Effector memory CD8-positive, alpha-beta T cell (primary cell): ENCODE data around the gene DHRS2.

Experiments used
- ATAC-seq: fragments of 150-1000 bp; cut with Tn5 transposase; replicated peaks from 2 replicates; pipeline ENCODE4 v1.10.0; 2021; ENCODE audit warnings: mild to moderate bottlenecking, moderate library complexity
- DNase-seq, 3 experiments: peaks; one replicate each; pipeline ENCODE4 v3.0.0; 2021
- H3K27ac Mint-ChIP-seq, 2 donors: one replicate each; pipeline ENCODE4 v1.8.0; 2022; ENCODE audit warnings: mild to moderate bottlenecking in 2 of 2, mixed read lengths in 2 of 2, moderate library complexity in 2 of 2
- H3K27me3 Mint-ChIP-seq, 2 donors: one replicate each; pipeline ENCODE4 v1.8.0; 2022; ENCODE audit warnings: mixed read lengths in 2 of 2
- H3K36me3 Mint-ChIP-seq: one replicate; pipeline ENCODE4 v1.8.0; 2022; ENCODE audit warnings: mild to moderate bottlenecking, moderate library complexity, mixed read lengths; ENCODE audit not compliant: insufficient read depth
- H3K4me1 Mint-ChIP-seq, 2 donors: one replicate each; pipeline ENCODE4 v1.8.0; 2022; ENCODE audit warnings: low read depth in 2 of 2, mixed read lengths in 2 of 2
- H3K4me3 Mint-ChIP-seq, 2 donors: one replicate each; pipeline ENCODE4 v1.8.0; 2022; ENCODE audit warnings: mild to moderate bottlenecking in 2 of 2, mixed read lengths in 2 of 2, moderate library complexity in 2 of 2
- H3K9me3 Mint-ChIP-seq, 2 donors: one replicate each; pipeline ENCODE4 v1.8.0; 2022; ENCODE audit warnings: mixed read lengths in 2 of 2

DHRS2 gene

DNA sequence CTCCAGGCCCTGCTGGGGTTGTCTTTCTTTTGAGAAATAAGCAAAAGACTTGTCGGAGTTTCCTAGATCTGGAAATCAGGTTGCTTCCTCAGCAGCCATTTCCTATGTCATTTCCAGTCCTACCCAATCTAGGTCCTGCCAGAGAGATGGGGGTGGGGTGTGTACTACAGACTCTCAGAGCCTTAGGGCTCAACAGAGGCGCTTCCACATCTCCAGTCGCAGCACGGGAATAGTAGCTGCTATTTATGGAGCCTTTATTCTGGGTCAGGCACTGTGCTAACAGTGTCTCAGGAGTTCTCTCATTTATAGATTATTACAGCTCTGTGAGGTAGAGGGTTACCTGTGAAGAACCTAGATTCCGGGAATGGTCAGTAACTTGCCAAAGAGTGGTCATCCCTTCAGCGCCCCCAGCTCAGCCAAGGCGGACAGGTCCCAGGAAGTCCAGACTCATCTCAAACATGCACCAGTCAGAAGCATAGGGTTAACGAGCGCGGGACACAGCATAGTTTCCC, 21.9 kb downstream of the DHRS2 start:
- H3K9me3 Mint-ChIP-seq = peaks cover 2 to 8% of the 10 kb centered on the region in 2 donors
- H3K27me3 Mint-ChIP-seq = no peaks in the 10 kb centered on the region
- H3K4me1 Mint-ChIP-seq = peaks cover 23 to 41% of the 10 kb centered on the region in 2 donors
- no peak overlapping the region for H3K4me3 Mint-ChIP-seq
- no peak for DNase-seq
- H3K27ac Mint-ChIP-seq = peak overlapping the region; percentile 62 to 94
- ATAC-seq = no peak
- no peaks in the 10 kb centered on the region for H3K36me3 Mint-ChIP-seq

DNA sequence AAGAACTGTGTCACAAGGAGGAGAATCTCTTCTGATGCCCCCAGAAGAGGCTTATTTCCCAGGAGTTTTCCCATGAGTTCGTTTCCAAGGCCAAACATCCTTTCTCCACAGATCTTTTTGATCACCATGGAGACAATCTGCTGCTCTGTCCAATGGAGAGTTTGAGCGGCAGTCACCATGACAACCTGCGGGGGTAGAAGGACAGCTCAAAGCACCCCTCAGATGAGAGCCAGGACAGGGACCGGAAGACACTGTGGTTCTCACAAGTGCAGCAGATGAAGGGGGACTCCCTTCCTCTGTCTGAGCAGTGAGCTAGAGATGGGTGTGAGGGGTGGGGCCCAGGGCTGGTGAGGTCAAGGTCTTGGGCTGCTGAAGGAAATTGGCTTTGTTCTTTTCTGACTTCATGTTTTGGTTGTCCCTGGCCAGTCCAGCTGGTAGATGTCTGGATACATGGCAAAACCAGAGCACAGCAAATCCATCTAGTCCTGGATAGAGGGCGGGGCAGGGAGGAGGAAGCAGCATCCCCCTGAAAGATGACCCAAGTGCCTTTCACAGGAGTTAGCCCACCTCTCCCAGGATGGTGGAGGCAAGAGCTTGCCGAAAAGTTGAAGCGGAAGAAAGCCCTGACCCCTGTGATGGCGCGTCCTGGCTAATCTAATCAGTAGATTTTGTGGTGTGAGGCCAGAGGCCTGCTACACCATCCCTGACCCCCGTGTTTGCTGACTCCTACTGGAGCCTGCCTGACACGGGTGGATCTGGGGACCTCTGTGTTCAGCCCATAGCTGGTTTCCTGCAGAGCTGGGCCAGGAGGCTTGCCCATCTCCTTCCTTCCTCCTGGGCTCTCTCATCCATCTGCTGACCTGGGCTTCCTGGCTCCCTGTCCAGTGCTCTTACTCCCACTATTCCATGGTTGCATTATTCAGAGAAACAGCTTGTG, 24.4 kb downstream of the DHRS2 start:
- Mint-ChIP-seq H3K9me3 (no peaks in the 10 kb centered on the region), H3K4me1 (peaks cover 29 to 48% of the 10 kb centered on the region in 2 donors), H3K27ac (peak overlapping the region; percentile 84 to 94), H3K36me3 (no peaks in the 10 kb centered on the region), H3K27me3 (peaks cover 0 to 9% of the 10 kb centered on the region in 2 donors), H3K4me3 (peak overlapping the region; percentile 47 to 63)
- DNase-seq (peak; percentile 42 to 61 (median 44)), ATAC-seq (peak; percentile 96)

DNA sequence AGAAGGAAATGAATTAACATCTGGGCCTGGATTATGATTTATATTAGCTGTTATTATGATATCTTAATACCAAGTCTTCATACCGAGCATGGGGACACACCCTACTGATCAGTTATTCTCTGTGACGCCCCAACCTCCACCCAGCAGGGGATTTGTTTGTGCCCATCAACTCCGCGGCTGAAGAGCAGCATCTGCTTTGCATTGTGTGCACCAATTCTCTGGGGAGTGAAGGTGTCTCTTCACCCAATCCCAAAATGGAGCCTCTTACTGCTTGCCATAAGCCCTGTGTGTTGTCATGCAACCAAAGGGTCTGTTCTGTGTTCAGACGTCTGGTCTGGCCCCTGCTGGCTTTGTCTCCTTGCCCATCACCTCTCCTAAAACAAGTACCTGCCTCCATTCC, 25.4 kb downstream of the DHRS2 start:
- DNase-seq = no peak
- H3K27ac Mint-ChIP-seq = peak overlapping the region; percentile 84 to 97
- H3K9me3 Mint-ChIP-seq = no peaks in the 10 kb centered on the region
- peaks cover 0 to 9% of the 10 kb centered on the region in 2 donors for H3K27me3 Mint-ChIP-seq
- ATAC-seq = no peak
- H3K4me1 Mint-ChIP-seq = peaks cover 29 to 48% of the 10 kb centered on the region in 2 donors
- H3K36me3 Mint-ChIP-seq = no peaks in the 10 kb centered on the region
- H3K4me3 Mint-ChIP-seq = peak overlapping the region in 1 of 2 donors; percentile 20

DNA sequence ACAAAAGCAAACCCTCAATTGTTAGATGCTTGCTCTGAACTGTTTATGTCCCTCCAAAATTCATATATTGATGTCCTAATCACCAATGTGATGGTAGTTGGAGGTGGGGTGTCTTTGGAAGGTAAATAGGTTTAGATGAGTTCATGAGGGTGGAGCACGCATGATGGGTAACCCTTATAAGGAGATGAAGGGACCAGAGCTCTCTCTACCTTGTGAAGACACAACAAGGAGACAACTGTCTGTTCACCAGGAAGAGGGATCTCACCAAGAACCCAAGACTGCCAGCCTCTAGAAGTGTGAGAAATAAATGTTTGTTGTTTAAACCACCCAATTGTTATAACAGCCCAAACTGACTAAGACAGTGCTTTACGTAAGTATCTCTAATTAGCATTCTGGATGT, 27.0 kb downstream of the DHRS2 start:
- peak; percentile 56 for ATAC-seq
- peak in 1 of 3 experiments; percentile 20 for DNase-seq
- peak overlapping the region; percentile 89 to 97 for H3K27ac Mint-ChIP-seq
- peak overlapping the region in 1 of 2 donors; percentile 72 for H3K4me3 Mint-ChIP-seq
- H3K27me3 Mint-ChIP-seq = peaks cover 0 to 9% of the 10 kb centered on the region in 2 donors
- H3K9me3 Mint-ChIP-seq = no peaks in the 10 kb centered on the region
- H3K36me3 Mint-ChIP-seq = no peaks in the 10 kb centered on the region
- peaks cover 29 to 48% of the 10 kb centered on the region in 2 donors for H3K4me1 Mint-ChIP-seq

DNA sequence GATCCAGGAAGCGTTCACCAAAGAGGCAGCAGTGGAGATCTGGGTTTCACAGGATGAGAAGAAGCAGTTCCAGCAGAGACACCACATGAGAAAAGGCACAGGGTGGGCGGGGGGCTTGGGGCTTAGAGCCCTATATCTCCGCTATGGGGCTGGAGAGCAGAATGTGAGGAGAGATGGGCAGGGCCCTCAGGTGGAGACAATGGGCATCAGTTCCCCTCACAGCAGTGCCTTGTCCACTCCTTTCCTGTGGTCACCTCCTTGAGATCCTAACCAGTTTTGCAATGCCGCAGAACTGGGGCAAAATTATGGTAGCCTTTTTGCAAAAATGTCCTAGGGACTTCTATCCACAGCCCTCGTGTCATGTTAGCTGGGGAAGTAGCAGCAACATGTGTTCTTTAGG, 27.5 kb downstream of the DHRS2 start:
- Mint-ChIP-seq H3K27me3 (peaks cover 0 to 9% of the 10 kb centered on the region in 2 donors), H3K4me3 (peak overlapping the region in 1 of 2 donors; percentile 72), H3K4me1 (peaks cover 27 to 44% of the 10 kb centered on the region in 2 donors), H3K27ac (peak overlapping the region; percentile 89 to 97), H3K36me3 (no peaks in the 10 kb centered on the region), H3K9me3 (no peaks in the 10 kb centered on the region)
- DNase-seq = no peak
- no peak for ATAC-seq

DNA sequence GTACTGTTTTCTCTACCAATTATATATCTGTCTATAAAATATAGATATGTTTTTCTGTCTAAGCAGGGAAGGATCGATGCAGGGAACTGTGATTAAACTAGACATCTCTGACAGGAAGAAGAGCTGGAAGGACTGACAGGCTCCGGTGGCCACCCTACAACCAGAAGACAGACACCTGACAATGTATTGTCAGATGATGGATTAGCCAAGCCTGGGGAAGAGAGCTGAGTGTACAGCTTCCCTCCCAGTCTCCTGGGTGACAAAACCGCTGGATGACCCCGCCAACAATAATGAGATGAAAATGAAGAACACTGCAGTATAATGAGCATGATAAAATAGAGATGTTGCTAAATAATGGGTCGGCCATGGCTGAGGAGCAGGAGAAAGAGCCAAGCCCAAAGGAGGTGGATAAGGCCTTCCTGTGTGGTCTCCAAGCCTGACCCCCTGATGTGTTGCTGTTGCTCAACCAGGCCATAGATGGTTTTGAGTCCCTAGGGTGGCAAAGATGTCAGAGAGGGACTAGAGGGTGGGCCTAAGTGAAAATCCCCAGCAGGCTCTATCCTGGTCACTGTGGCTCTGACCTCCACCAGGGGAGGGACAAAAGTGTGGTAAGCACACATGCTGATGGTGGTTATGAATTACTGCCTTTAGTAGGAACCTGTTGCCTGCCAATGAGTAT, 28.2 kb downstream of the DHRS2 start:
- peaks cover 0 to 9% of the 10 kb centered on the region in 2 donors for H3K27me3 Mint-ChIP-seq
- H3K9me3 Mint-ChIP-seq = no peaks in the 10 kb centered on the region
- no peak for DNase-seq
- no peak for ATAC-seq
- H3K4me1 Mint-ChIP-seq = peaks cover 27 to 38% of the 10 kb centered on the region in 2 donors
- peak overlapping the region in 1 of 2 donors; percentile 97 for H3K27ac Mint-ChIP-seq
- H3K36me3 Mint-ChIP-seq = no peaks in the 10 kb centered on the region
- no peak overlapping the region for H3K4me3 Mint-ChIP-seq

DNA sequence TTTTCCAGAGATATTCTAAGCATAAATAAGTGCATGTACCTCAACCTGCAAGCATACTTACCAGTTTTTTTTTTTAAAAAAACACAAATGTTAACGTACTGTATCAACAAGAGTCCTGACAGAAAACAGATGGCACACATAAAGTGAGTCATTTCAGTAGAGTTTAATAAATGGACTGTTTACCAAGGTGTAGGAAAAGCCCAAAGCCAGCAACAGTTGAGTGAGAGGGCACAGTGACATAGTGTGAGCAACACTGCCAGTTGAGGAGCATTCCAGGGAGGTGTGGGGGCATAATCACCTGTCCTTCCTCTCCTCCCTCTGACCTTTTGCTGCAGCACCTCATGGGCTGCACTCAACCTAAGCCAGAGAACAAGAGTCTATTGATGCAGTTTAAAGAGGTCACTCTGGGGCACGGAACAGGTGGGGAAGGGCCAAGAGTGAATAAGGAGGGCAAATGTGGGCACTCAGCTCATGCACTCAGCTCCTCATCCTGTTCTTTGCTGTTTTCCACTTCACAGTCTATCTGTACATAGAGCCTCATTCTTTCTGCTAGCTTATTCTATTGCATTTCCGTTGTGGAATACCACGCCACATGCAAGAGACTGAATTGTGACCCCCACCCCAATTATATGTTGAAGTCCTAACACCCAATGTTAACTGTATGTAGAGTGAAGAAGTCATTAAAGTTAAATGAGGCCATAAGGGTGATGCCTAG, 29.3 kb downstream of the DHRS2 start:
- H3K27me3 Mint-ChIP-seq = peaks cover 0 to 9% of the 10 kb centered on the region in 2 donors
- no peak overlapping the region for H3K27ac Mint-ChIP-seq
- no peaks in the 10 kb centered on the region for H3K36me3 Mint-ChIP-seq
- no peaks in the 10 kb centered on the region for H3K9me3 Mint-ChIP-seq
- ATAC-seq (no peak), DNase-seq (no peak)
- no peak overlapping the region for H3K4me3 Mint-ChIP-seq
- H3K4me1 Mint-ChIP-seq = peaks cover 22 to 27% of the 10 kb centered on the region in 2 donors

DNA sequence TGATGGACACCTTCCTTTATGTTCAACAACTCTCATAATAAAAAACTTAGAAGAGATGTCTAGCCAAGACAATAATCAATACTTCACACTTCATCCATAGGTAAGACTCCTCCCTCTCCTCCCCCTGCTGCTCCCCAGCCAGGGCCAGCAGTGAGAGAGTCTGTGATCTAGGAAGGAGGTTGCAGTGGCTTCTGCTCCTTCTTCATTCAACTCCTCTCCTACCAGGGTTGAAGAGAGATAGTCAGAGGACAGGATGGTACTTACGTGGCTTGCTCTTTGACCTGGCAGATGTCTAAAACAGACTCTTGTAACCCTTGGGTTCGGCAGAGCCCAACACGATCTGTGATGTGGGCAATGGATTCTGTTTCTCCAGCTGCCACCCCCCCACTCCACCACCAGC, 31.0 kb downstream of the DHRS2 start:
- ATAC-seq = no peak
- Mint-ChIP-seq H3K9me3 (no peaks in the 10 kb centered on the region), H3K36me3 (no peaks in the 10 kb centered on the region), H3K27ac (no peak overlapping the region), H3K4me3 (no peak overlapping the region), H3K27me3 (peaks cover 0 to 9% of the 10 kb centered on the region in 2 donors), H3K4me1 (peaks cover 9 to 15% of the 10 kb centered on the region in 2 donors)
- no peak for DNase-seq

DNA sequence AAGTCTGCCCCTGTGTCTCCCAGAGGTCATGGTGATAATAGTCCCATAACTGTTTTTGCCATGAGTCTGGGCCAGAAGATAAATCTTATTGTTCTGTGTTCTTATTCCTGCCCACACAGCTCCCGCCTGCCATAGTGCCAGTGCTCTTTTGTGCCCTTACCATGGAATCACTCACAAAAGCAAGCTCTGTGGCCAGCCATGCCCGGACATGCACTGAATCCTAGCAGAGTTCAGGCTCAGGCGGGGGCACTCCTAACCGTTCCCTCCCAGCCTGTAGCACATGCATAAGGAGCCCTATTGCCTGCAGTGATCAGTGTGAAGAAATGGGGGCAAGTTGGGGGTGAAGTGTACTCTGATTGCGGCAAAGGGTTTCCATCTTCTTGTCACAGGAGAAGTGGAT, 33.3 kb downstream of the DHRS2 start:
- H3K4me1 Mint-ChIP-seq = peaks cover 0 to 3% of the 10 kb centered on the region in 2 donors
- DNase-seq (no peak), ATAC-seq (no peak)
- no peak overlapping the region for H3K27ac Mint-ChIP-seq
- no peak overlapping the region for H3K4me3 Mint-ChIP-seq
- no peaks in the 10 kb centered on the region for H3K9me3 Mint-ChIP-seq
- H3K27me3 Mint-ChIP-seq = peaks cover 0 to 14% of the 10 kb centered on the region in 2 donors
- no peaks in the 10 kb centered on the region for H3K36me3 Mint-ChIP-seq

DNA sequence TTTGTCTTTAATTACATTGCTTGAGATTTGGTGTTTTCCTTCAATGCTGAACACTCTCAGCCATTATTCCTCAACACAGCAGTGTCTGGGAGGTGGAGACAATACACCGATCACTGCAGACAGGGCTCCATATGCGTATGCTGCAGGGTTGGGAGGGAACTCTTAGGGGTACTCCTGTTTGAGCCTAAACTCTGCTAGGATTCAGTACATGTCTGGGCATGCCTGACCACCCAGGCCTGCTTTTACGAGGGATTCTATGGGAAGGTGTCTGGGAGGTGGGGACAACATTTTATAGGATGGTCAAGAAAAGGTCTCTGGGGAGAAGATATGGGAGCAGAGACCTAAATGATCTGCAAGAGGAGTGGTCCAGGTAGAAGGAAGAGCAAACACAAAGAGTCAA, 34.3 kb downstream of the DHRS2 start:
- ATAC-seq = no peak
- Mint-ChIP-seq H3K27me3 (peaks cover 1 to 11% of the 10 kb centered on the region in 2 donors), H3K4me3 (no peak overlapping the region)

DNA sequence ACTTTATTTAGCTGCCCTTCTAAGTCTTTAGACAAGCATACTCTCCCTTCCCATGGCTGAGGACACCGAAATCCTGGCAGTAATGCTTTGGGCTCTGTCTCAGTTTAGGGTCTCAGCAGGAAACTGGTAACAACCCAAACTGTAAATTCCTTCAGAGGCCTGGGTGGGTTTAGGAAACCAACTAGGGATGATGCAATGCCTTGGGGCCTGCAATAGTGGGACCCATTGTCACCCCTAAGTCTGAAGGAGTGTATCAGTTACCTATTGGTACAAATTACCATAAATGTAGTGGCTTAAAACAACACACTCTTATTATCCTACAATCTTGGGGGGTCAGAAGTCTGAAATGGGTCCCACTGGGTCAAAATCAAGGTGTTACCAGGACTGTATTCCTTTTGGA, 36.0 kb downstream of the DHRS2 start:
- peaks cover 17 to 19% of the 10 kb centered on the region in 2 donors for H3K27me3 Mint-ChIP-seq
- H3K9me3 Mint-ChIP-seq = no peaks in the 10 kb centered on the region
- no peaks in the 10 kb centered on the region for H3K36me3 Mint-ChIP-seq
- H3K4me3 Mint-ChIP-seq = no peak overlapping the region
- ATAC-seq = no peak
- no peak for DNase-seq
- H3K4me1 Mint-ChIP-seq = no peaks in the 10 kb centered on the region
- no peak overlapping the region for H3K27ac Mint-ChIP-seq

More for the DNA sequence above, 34.3 kb downstream of the DHRS2 start:
- Mint-ChIP-seq H3K4me1 (no peaks in the 10 kb centered on the region), H3K36me3 (no peaks in the 10 kb centered on the region), H3K9me3 (no peaks in the 10 kb centered on the region), H3K27ac (no peak overlapping the region)
- DNase-seq = no peak

DNA sequence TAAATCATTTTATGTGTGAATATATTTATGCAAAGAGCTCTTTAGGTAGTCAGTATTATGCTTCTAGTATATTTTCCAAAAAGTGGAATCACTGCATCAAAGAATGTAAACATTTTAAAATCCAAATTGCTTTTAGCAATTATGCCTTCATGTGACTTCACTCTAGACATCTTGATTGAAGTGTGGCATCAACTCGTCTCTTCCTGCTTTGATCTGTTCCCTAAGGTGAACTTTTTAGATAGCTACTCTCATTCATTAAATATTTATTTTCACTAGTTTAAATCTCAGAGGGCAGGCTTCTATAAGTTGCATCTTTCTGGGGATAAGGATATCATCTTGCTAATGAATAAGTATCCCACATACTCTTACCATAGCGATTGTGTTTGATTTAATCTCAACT, 39.2 kb downstream of the DHRS2 start:
- DNase-seq = no peak
- Mint-ChIP-seq H3K27me3 (peaks cover 24 to 28% of the 10 kb centered on the region in 2 donors), H3K27ac (no peak overlapping the region), H3K4me3 (no peak overlapping the region), H3K4me1 (no peaks in the 10 kb centered on the region), H3K9me3 (no peaks in the 10 kb centered on the region), H3K36me3 (no peaks in the 10 kb centered on the region)
- ATAC-seq = no peak

DNA sequence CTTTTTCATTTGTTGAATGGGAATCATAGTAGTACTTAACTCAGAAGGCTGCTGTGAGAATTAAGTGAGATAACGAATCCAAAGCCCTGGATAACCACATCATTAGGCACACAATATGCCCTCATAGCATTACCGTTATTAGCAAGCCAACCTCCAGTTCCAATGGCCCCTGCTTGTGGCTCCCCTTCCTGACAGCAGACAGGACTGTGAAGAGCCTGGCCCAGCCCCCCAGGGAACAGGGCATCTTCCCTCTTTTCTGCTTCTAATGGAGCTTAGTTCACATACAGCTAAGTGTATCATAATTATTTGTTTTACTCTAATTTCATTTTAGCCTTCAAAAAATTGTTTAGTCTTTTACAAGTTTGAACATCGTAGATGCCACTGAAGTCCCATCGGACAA, 39.7 kb downstream of the DHRS2 start:
- DNase-seq = no peak
- Mint-ChIP-seq H3K27ac (no peak overlapping the region), H3K4me1 (no peaks in the 10 kb centered on the region), H3K4me3 (no peak overlapping the region), H3K36me3 (no peaks in the 10 kb centered on the region), H3K27me3 (peaks cover 24 to 28% of the 10 kb centered on the region in 2 donors), H3K9me3 (no peaks in the 10 kb centered on the region)
- ATAC-seq = no peak
